GM12878 (cell line): ENCODE results near the gene URAD. TPM values are rescaled to one million over a fixed set of nuclear protein-coding genes. Genes with fewer than 3 reads are reported as not detected.

Experiments
- ATAC-seq: fragments of 200-7000 bp; cut with Tn5 transposase; 3 replicates; pipeline ENCODE4 v1.9.1; 2020; ENCODE audit warnings: mild to moderate bottlenecking, moderate library complexity
- BruUV-seq: library from RNA; stranded (reverse); fragments of 400-500 nt; replicated peaks from 2 replicates; lab custom pipeline; 2021; lab: Mats Ljungman, UMichigan
- CTCF ChIA-PET: fragments of 300-600 bp; sonication (Branson Sonifier 250); formaldehyde crosslinking; extraction: SDS; loops from one replicate; lab custom pipeline; 2021; ENCODE audit warnings: inconsistent platforms; lab: Yijun Ruan, JAX
- POLR2A ChIA-PET: fragments of 350-600 bp; formaldehyde crosslinking; extraction: SDS; loops from one replicate; lab custom pipeline; 2021; ENCODE audit warnings: inconsistent platforms; lab: Charles Lee
- RAD21 ChIA-PET: fragments of 300-600 bp; sonication (Branson Sonifier 250); formaldehyde crosslinking; loops from one replicate; lab custom pipeline; 2023; ENCODE audit warnings: antibody characterized with exemption; ENCODE audit not compliant: unreplicated experiment; lab: Charles Lee
- SMC1A ChIA-PET: fragments of 300-600 bp; sonication (Branson Sonifier 250); formaldehyde crosslinking; loops from one replicate; lab custom pipeline; 2023; ENCODE audit not compliant: unreplicated experiment, uncharacterized antibody; lab: Charles Lee
- DNase-seq: peaks from one replicate; pipeline ENCODE4 v3.0.0-alpha.2; 2011; ENCODE audit warnings: low read depth, low spot score
- FAIRE-seq: peaks from 3 replicates; lab custom pipeline; 2011; peaks lifted over from hg19 to GRCh38; lab: Jason Lieb, UNC
- H2AFZ ChIP-seq: 2 replicates; pipeline ENCODE4 v1.6.0; 2011; ENCODE audit warnings: low read depth, low read length, control low read depth; ENCODE audit not compliant: control insufficient read depth
- H3K27ac ChIP-seq: 2 replicates; pipeline ENCODE4 v1.5.1; 2011; ENCODE audit warnings: control low read depth; ENCODE audit not compliant: control insufficient read depth, insufficient read depth
- H3K27me3 ChIP-seq, 2 experiments: replicated peaks in 1 of 2; 2 replicates each; pipeline versions ENCODE4 v1.6.0 to v1.6.1; 2011; ENCODE audit warnings: low read length in 1 of 2; ENCODE audit not compliant: control insufficient read depth in 2 of 2, insufficient read depth in 2 of 2
- H3K36me3 ChIP-seq, 2 experiments: 2 replicates each; pipeline ENCODE4 v1.5.1; 2011; ENCODE audit warnings: low read length in 1 of 2; ENCODE audit not compliant: control insufficient read depth in 2 of 2, insufficient read depth in 2 of 2
- H3K4me1 ChIP-seq: 2 replicates; pipeline ENCODE4 v1.6.1; 2011; ENCODE audit warnings: mild to moderate bottlenecking, low read length, moderate library complexity, mixed read lengths; ENCODE audit not compliant: control insufficient read depth, insufficient read depth
- H3K4me2 ChIP-seq: 2 replicates; pipeline ENCODE4 v1.6.0; 2011; ENCODE audit warnings: control low read depth; ENCODE audit not compliant: control insufficient read depth, insufficient read depth
- H3K4me3 ChIP-seq: fragments of 200-600 bp; sonication (generic); 2 replicates; pipeline ENCODE4 v1.5.1; 2016
- H3K79me2 ChIP-seq: 2 replicates; pipeline ENCODE4 v1.6.0; 2011; ENCODE audit warnings: low read length; ENCODE audit not compliant: control insufficient read depth, insufficient read depth
- H3K9ac ChIP-seq: 2 replicates; pipeline ENCODE4 v1.8.0; 2011; ENCODE audit warnings: low read length, control low read depth, mixed read lengths; ENCODE audit not compliant: control insufficient read depth, insufficient read depth
- H3K9me3 ChIP-seq: replicated peaks from 3 replicates; pipeline ENCODE4 v1.5.1; 2011; ENCODE audit warnings: mild to moderate bottlenecking, low read length; ENCODE audit not compliant: control insufficient read depth, insufficient read depth
- H4K20me1 ChIP-seq: 2 replicates; pipeline ENCODE4 v1.6.0; 2011; ENCODE audit not compliant: control insufficient read depth, insufficient read depth
- CBX5 ChIP-seq: sonication (generic); IDR thresholded peaks from 2 replicates; pipeline ENCODE4 v1.6.1; 2016; ENCODE audit warnings: low read depth, moderate library complexity, mild to moderate bottlenecking, inconsistent platforms
- CEBPZ ChIP-seq: fragments of 150-350 bp; IDR thresholded peaks from 2 replicates; pipeline ENCODE4 v1.6.1; 2016; ENCODE audit warnings: low read depth, low read length
- CHD4 ChIP-seq: fragments of 200-600 bp; sonication (generic); IDR thresholded peaks from 2 replicates; pipeline ENCODE4 v1.6.1; 2016; ENCODE audit warnings: mild to moderate bottlenecking
- GABPA ChIP-seq: IDR thresholded peaks from 2 replicates; pipeline ENCODE4 v1.6.1; 2014; ENCODE audit warnings: antibody characterized with exemption, low read depth, mild to moderate bottlenecking, inconsistent platforms
- IRF3 ChIP-seq: fragments of 450-650 bp; IDR thresholded peaks from 2 replicates; pipeline ENCODE4 v1.6.1; 2014; ENCODE audit warnings: mild to moderate bottlenecking
- MEF2A ChIP-seq: IDR thresholded peaks from 2 replicates; pipeline ENCODE4 v1.6.1; 2011; ENCODE audit warnings: low read depth, mild to moderate bottlenecking, low read length, moderate library complexity; ENCODE audit not compliant: insufficient read depth
- MLLT1 ChIP-seq: fragments of 450-650 bp; IDR thresholded peaks from 2 replicates; pipeline ENCODE4 v1.6.1; 2016; ENCODE audit warnings: mild to moderate bottlenecking
- NFYA ChIP-seq: IDR thresholded peaks from 2 replicates; pipeline ENCODE4 v1.6.1; 2011; ENCODE audit warnings: low read depth, mild to moderate bottlenecking, low read length, improper control_type of control experiment, borderline replicate concordance
- SIX5 ChIP-seq: IDR thresholded peaks from 2 replicates; pipeline ENCODE4 v1.6.1; 2011; ENCODE audit warnings: mild to moderate bottlenecking, low read depth, low read length, moderate library complexity; ENCODE audit not compliant: severe bottlenecking
- ZNF274 ChIP-seq: IDR thresholded peaks from one replicate; pipeline ENCODE4 v1.8.0; 2011; ENCODE audit not compliant: insufficient read length, insufficient read depth
- ZNF592 ChIP-seq: fragments of 450-650 bp; IDR thresholded peaks from 2 replicates; pipeline ENCODE4 v1.6.1; 2017; ENCODE audit warnings: mild to moderate bottlenecking, moderate library complexity
- WGBS: methylation state at CpG from one replicate; pipeline ENCODE4 v1.1.6; 2016; ENCODE audit warnings: low lambda C conversion rate; ENCODE audit not compliant: insufficient replicate concordance, insufficient coverage; ENCODE audit errors: missing lambda C conversion rate; 5-methylcytosine and 5-hydroxymethylcytosine counted together
- in situ Hi-C: fragments of 300-500 bp; cut with MboI; formaldehyde crosslinking; loops from 9 replicates; pipeline ENCODE4 v1.14.3; 2018; ENCODE audit warnings: mixed read lengths
- intact Hi-C: fragments of 100-400 bp; cut with micrococcal nuclease; formaldehyde crosslinking; loops from one replicate; pipeline ENCODE4 v1.14.2; 2022; ENCODE audit not compliant: unreplicated experiment
- polyA plus RNA-seq, 11 experiments: library from polyadenylated mRNA; depleted of rRNA in 4 of 11; unstranded in 6 of 11; stranded (reverse) in 5 of 11; fragments of >200 nt; fragmentation: Nextera tagmentation in 4 of 11; fragmentation: Illumina TruSeq in 1 of 11; extraction: Ambion mirVana in 4 of 11; extraction: Trizol in 1 of 11; gene quantifications; 1 replicate in 1 of 11; 2 replicates in 10 of 11; pipeline versions ENCODE4 v1.2.1 to v1.2.3, GENCODE V29; 2011 to 2016; ENCODE audit warnings: inconsistent platforms in 2 of 11, missing spikeins in 2 of 11, low read depth in 1 of 11
- total RNA-seq, 4 experiments: library from RNA; depleted of rRNA in 3 of 4; stranded (reverse); fragments of >200 nt in 3 of 4; fragmentation: Illumina TruSeq in 1 of 4; extraction: Trizol in 1 of 4; gene quantifications; 2 replicates each; pipeline versions ENCODE4 v1.2.1 to v1.2.3, GENCODE V29; 2013 to 2021

Gene URAD
- total and polyA plus RNA-seq, 10 of the 15 experiments (the other 5 are each of a cell fraction or from before 2014, with no cell fraction given): not detected

- Histone ChIP-seq H3K79me2 (no peaks in the 10 kb centered on the region), H4K20me1 (no peaks in the 10 kb centered on the region), H3K9ac (no peak overlapping the region), H3K9me3 (no peaks in the 10 kb centered on the region), H3K36me3 (no peaks in the 10 kb centered on the region), H3K4me3 (no peak overlapping the region), H3K4me2 (no peak overlapping the region), H3K4me1 (no peaks in the 10 kb centered on the region), H3K27me3 (peaks cover 27 to 47% of the 10 kb centered on the region in 2 experiments), H2AFZ (no peak overlapping the region), H3K27ac (no peak overlapping the region)
- RAD21 ChIA-PET: no interaction called here
- CTCF ChIA-PET: interaction anchor here (9.6 kb wide), 1 partner anchor 150 kb away, joined by 238 read pairs; no protein-coding TSS in a partner anchor
- in situ Hi-C loops: no loop called here
- no TSS peak for BruUV-seq
- 7% methylated on average over 37 of the region's 65 CpGs for WGBS
- POLR2A ChIA-PET: no interaction called here
- SMC1A ChIA-PET: interaction anchor here (0.6 kb wide), 1 partner anchor 152 kb away, joined by 3 read pairs; no protein-coding TSS in a partner anchor
- TF ChIP-seq ZNF274: no peak
- no peak for TF ChIP-seq NFYA
- no peak for TF ChIP-seq CHD4
- no peak for TF ChIP-seq CBX5
- TF ChIP-seq MEF2A: no peak
- no peak for TF ChIP-seq IRF3
- TF ChIP-seq GABPA: no peak
- no peak for TF ChIP-seq CEBPZ
- no peak for TF ChIP-seq ZNF592
- TF ChIP-seq MLLT1: no peak
- no peak for TF ChIP-seq SIX5
- FAIRE-seq (no peak), DNase-seq (no peak), ATAC-seq (no peak; the same call in 2 of the 3 replicates)
- intact Hi-C loops: no loop called here
Observed at GRCh38 chr13:27978301-27978968, 10.1 kb downstream of the URAD start.
